K562 (cell line): ENCODE data around the gene TBXAS1. TPM values are rescaled to one million over a fixed set of nuclear protein-coding genes. Genes with fewer than 3 reads are reported as not detected.
"Not testable (repeated sequence)": the region's sequence is repeated elsewhere in the genome, so short reads cannot be mapped to it uniquely, and the experiment has no call there.

ENCODE experiments used
- ATAC-seq: fragments of 200-7000 bp; cut with Tn5 transposase; 3 replicates; pipeline ENCODE4 v1.9.1; 2020; ENCODE audit warnings: moderate library complexity
- BruUV-seq: library from RNA; stranded (reverse); fragments of 400-500 nt; replicated peaks from 2 replicates; lab custom pipeline; 2021; lab: Mats Ljungman, UMichigan
- CTCF ChIA-PET: fragments of 300-600 bp; formaldehyde crosslinking; extraction: SDS; loops from one replicate; lab custom pipeline; 2021; ENCODE audit warnings: low intra/inter-chr PET ratio; lab: Yijun Ruan, JAX
- POLR2A ChIA-PET: fragments of 300-600, 350-650 bp; sonication (Branson Sonifier 250); formaldehyde crosslinking; extraction: SDS; loops from one replicate; lab custom pipeline; 2021; ENCODE audit warnings: antibody characterized with exemption, inconsistent platforms; lab: Yijun Ruan, JAX
- DNase-seq, 4 experiments: peaks; one replicate each; pipeline versions ENCODE4 v3.0.0 to v3.0.0-alpha.2; 2011 to 2018; ENCODE audit warnings: low spot score in 3 of 4, mixed read lengths in 3 of 4; ENCODE audit errors: extremely low read depth in 1 of 4
- FAIRE-seq: peaks from 2 replicates; lab custom pipeline; 2011; peaks lifted over from hg19 to GRCh38; lab: Jason Lieb, UNC
- H2AFZ ChIP-seq: 2 replicates; pipeline ENCODE4 v1.6.0; 2011; ENCODE audit warnings: low read depth, low read length, control low read depth, inconsistent platforms
- H3K27ac ChIP-seq: fragments of 200-600 bp; 3 replicates; pipeline ENCODE4 v1.8.0; 2011; ENCODE audit warnings: low read depth, mild to moderate bottlenecking, control low read depth, inconsistent platforms, low read length, moderate library complexity, mixed read lengths; ENCODE audit errors: extremely low read depth
- H3K27me3 ChIP-seq, 2 experiments: fragments of 300-600 bp in 1 of 2; 2 replicates in 1 of 2; 3 replicates in 1 of 2; pipeline versions ENCODE4 v1.6.0 to v1.8.0; 2011; ENCODE audit warnings: inconsistent platforms in 2 of 2, low read length in 2 of 2, mild to moderate bottlenecking in 1 of 2, mixed read lengths in 1 of 2, moderate library complexity in 1 of 2; ENCODE audit not compliant: control insufficient read depth in 2 of 2, insufficient read depth in 2 of 2
- H3K36me3 ChIP-seq: fragments of 300-600 bp; 3 replicates; pipeline ENCODE4 v1.8.0; 2011; ENCODE audit warnings: mild to moderate bottlenecking, low read length, inconsistent platforms; ENCODE audit not compliant: control insufficient read depth, insufficient read depth
- H3K4me1 ChIP-seq, 2 experiments: fragments of 200-600 bp in 1 of 2; replicated peaks in 1 of 2; 2 replicates in 1 of 2; 3 replicates in 1 of 2; pipeline versions ENCODE4 v1.5.1 to v1.8.0; 2011; ENCODE audit warnings: inconsistent platforms in 2 of 2, low read length in 2 of 2, mild to moderate bottlenecking in 1 of 2, mixed read lengths in 1 of 2, moderate library complexity in 1 of 2; ENCODE audit not compliant: control insufficient read depth in 2 of 2, insufficient read depth in 2 of 2
- H3K4me2 ChIP-seq: 2 replicates; pipeline ENCODE4 v1.6.1; 2011; ENCODE audit warnings: low read length, control low read depth, inconsistent platforms, mixed read lengths; ENCODE audit not compliant: insufficient read depth
- H3K4me3 ChIP-seq: fragments of 200-600 bp; sonication (generic), shearing (Covaris generic); 2 replicates; pipeline ENCODE4 v1.5.1; 2016; ENCODE audit warnings: control low read depth, inconsistent platforms
- H3K79me2 ChIP-seq: fragments of 200-600 bp; 3 replicates; pipeline ENCODE4 v1.8.0; 2011; ENCODE audit warnings: low read length, inconsistent platforms; ENCODE audit not compliant: control insufficient read depth, insufficient read depth
- H3K9ac ChIP-seq, 2 experiments: 2 replicates each; pipeline versions ENCODE4 v1.6.0 to v1.6.1; 2011; ENCODE audit warnings: low read depth in 2 of 2, low read length in 2 of 2, control low read depth in 1 of 2, inconsistent platforms in 1 of 2, mild to moderate bottlenecking in 1 of 2, mixed read lengths in 1 of 2; ENCODE audit not compliant: insufficient read depth in 1 of 2
- H3K9me1 ChIP-seq: one replicate; pipeline ENCODE4 v1.6.0; 2011; ENCODE audit warnings: inconsistent platforms, mild to moderate bottlenecking, low read length, moderate library complexity; ENCODE audit not compliant: control insufficient read depth, insufficient read depth
- H3K9me3 ChIP-seq: replicated peaks from 2 replicates; pipeline ENCODE4 v1.5.1; 2011; ENCODE audit warnings: low read depth, low read length, inconsistent platforms; ENCODE audit not compliant: control insufficient read depth, insufficient read depth
- H4K20me1 ChIP-seq: replicated peaks from 2 replicates; pipeline ENCODE4 v1.6.1; 2011; ENCODE audit warnings: low read length, inconsistent platforms, mixed read lengths; ENCODE audit not compliant: control insufficient read depth, insufficient read depth
- CEBPB ChIP-seq: fragments of 450-650 bp; IDR thresholded peaks from 2 replicates; pipeline ENCODE4 v1.6.1; 2016; ENCODE audit warnings: missing genetic modification characterization, missing compliant biosample characterization
- CXXC5 ChIP-seq: fragments of 250-450 bp; sonication (Bioruptor Pico); IDR thresholded peaks from 2 replicates; pipeline ENCODE4 v1.8.0; 2022; ENCODE audit warnings: inconsistent platforms, mild to moderate bottlenecking, moderate library complexity
- E2F6 ChIP-seq, 2 experiments: IDR thresholded peaks; 2 replicates each; pipeline ENCODE4 v1.6.1; 2011; ENCODE audit warnings: borderline replicate concordance in 1 of 2, control low read depth in 1 of 2, low read depth in 1 of 2, low read length in 1 of 2, mild to moderate bottlenecking in 1 of 2, mixed read lengths in 1 of 2, moderate library complexity in 1 of 2; ENCODE audit not compliant: insufficient read depth in 1 of 2, insufficient read length in 1 of 2, poor library complexity in 1 of 2, severe bottlenecking in 1 of 2; ENCODE audit errors: extremely low read depth in 1 of 2
- NCOR1 ChIP-seq: fragments of 450-650 bp; IDR thresholded peaks from 2 replicates; pipeline ENCODE4 v1.6.1; 2016; ENCODE audit warnings: mild to moderate bottlenecking, moderate library complexity
- USF2 ChIP-seq: sonication (generic); formaldehyde crosslinking; IDR thresholded peaks from 2 replicates; pipeline ENCODE4 v1.5.0; 2020; ENCODE audit warnings: missing genetic modification reagents
- ZNF140 ChIP-seq: fragments of 250-450 bp; sonication (Bioruptor Pico); IDR thresholded peaks from 2 replicates; pipeline ENCODE4 v1.8.0; 2021; ENCODE audit warnings: moderate library complexity, mild to moderate bottlenecking, inconsistent platforms
- WGBS: fragments of 100-300 bp; shearing (Covaris generic); methylation state at CpG from one replicate; pipeline ENCODE4 v1.1.6; 2016; ENCODE audit warnings: low coverage, mixed read lengths; ENCODE audit not compliant: insufficient coverage; ENCODE audit errors: missing lambda C conversion rate; 5-methylcytosine and 5-hydroxymethylcytosine counted together
- in situ Hi-C: fragments of 300-500 bp; cut with MboI; formaldehyde crosslinking; loops from 4 replicates; pipeline ENCODE4 v1.15.0; 2018; ENCODE audit warnings: inconsistent platforms, mixed read lengths
- intact Hi-C: fragments of 100-400 bp; cut with micrococcal nuclease; formaldehyde crosslinking; loops from 2 replicates; pipeline ENCODE4 v1.14.2; 2022
- polyA plus RNA-seq, 8 experiments: library from polyadenylated mRNA; depleted of rRNA in 4 of 8; stranded (reverse) in 5 of 8; unstranded in 3 of 8; fragments of >200 nt; fragmentation: Nextera tagmentation in 2 of 8; fragmentation: Illumina TruSeq in 1 of 8; extraction: Ambion mirVana in 2 of 8; extraction: Trizol in 1 of 8; gene quantifications; 2 replicates each; pipeline versions ENCODE4 v1.2.1 to v1.2.3, GENCODE V29; 2011 to 2014; ENCODE audit warnings: inconsistent platforms in 1 of 8, missing spikeins in 1 of 8
- total RNA-seq, 7 experiments: library from RNA; depleted of rRNA in 6 of 7; stranded (reverse); fragments of >200 nt in 6 of 7; fragmentation: Illumina TruSeq in 2 of 7; extraction: Trizol in 2 of 7; gene quantifications; 2 replicates each; pipeline versions ENCODE4 v1.2.1 to v1.2.3, GENCODE V29; 2011 to 2021; ENCODE audit warnings: low replicate concordance in 1 of 7

TBXAS1 gene
- total and polyA plus RNA-seq, 9 of the 15 experiments (the other 6 are each of a cell fraction or from before 2014, with no cell fraction given) = 1.1 to 8.3 (median 1.9) TPM

GRCh38 chr7:139842401-139843210 lies 13.5 kb downstream of the TBXAS1 start (continued):
- TF ChIP-seq NCOR1 = no peak
- TF ChIP-seq CXXC5 = no peak
- no peak for TF ChIP-seq USF2 (CRISPR knock-in tag)
- TF ChIP-seq CEBPB (tag) = peak; percentile 83
- peak in 1 of 2 experiments; percentile 72 for TF ChIP-seq E2F6 (IDR thresholded peaks at IDR 0.05; ENCODE audit: borderline replicate concordance in 1 of 2, extremely low read depth in 1 of 2, insufficient read depth in 1 of 2, insufficient read length in 1 of 2, low read depth in 1 of 2, low read length in 1 of 2, poor library complexity in 1 of 2, severe bottlenecking in 1 of 2)
- TF ChIP-seq ZNF140 = no peak
- TF ChIP-seq, all 486 proteins: peak for 5

- H3K9me3 ChIP-seq, H4K20me1 ChIP-seq, ATAC-seq, H2AFZ ChIP-seq, DNase-seq, H3K4me2 ChIP-seq, H3K4me3 ChIP-seq, H3K79me2 ChIP-seq, H3K9ac ChIP-seq, in situ Hi-C loops, H3K36me3 ChIP-seq, BruUV-seq, H3K4me1 ChIP-seq, FAIRE-seq, CTCF ChIA-PET, H3K27ac ChIP-seq, H3K9me1 ChIP-seq, intact Hi-C loops: not testable (repeated sequence)
- POLR2A ChIA-PET = interaction anchor here (0.5 to 0.6 kb wide), 2 partner anchors 1357 to 1407 kb away, joined by 3 read pairs; no protein-coding TSS in a partner anchor
- peaks cover 2 to 22% of the 10 kb centered on the region in 2 experiments; a peak in 4 of 5 replicates for H3K27me3 ChIP-seq
- WGBS = 36% methylated on average over 4 of the region's 4 CpGs
Measured at GRCh38 chr7:139843211-139843537, 14.1 kb downstream of the TBXAS1 start.
